NCI-H1105 treated with DMSO at 0.1 percent for 48 hours (cell line): ENCODE data around the gene SGMS1.
"Not testable (repeated sequence)": the region's sequence is repeated elsewhere in the genome, so short reads cannot be mapped to it uniquely, and the experiment has no call there.

ENCODE experiments used
- DNase-seq: peaks from one replicate; lab custom pipeline; 2025; lab: John Stamatoyannopoulos, UW

SGMS1 gene

DNA sequence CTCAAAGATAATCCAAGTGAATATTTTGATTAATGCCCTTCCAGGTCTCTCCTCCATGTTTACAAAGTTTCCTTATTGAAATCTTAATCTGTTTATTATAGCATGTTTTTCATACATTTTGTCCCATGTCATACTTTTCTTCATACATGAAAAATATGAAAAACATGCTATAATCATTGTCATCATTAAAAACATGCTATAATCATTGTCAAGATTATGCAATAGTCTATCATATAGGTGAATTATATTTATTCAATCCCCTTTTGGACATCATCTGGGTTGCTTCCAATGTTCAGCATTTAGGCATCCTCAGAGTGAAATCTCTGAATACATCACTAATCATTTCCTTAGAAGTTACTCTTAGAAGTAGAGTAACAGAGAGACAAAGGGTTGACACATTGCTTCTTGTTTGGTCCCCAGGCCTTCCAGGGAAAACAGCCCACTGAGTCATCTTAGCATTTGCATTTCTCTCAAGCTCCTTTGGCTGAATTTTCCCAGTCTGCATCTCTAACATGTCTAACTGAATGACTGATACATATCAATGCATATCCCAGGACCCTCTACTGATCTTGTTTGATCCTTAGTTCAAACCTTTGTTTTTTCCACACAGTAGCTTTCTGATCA is 87.0 kb downstream of the SGMS1 start:
- no peak for DNase-seq

- DNase-seq, result not testable (repeated sequence)
These were observed 88.9 kb downstream of the SGMS1 start for GRCh38 chr10:50534748-50535376.

DNA sequence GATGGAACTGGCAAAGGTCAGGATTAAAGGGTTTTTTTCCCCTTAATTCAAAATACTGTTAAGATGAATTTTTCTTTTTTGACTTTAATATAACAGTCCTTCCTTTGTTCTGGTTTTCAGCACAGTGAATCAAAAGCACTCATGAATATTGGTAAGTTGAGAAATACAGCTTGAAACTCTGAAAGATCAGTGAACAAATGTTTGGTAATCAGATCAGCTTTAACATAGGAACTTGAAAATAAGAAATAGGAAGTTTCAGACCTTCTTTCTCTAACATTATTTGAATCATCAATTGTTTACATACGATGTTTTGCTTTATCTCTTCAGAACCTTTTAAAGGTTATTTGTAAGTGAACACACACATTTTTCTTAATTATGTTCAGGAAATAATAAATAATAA is 90.5 kb downstream of the SGMS1 start:
- no peak for DNase-seq

DNA sequence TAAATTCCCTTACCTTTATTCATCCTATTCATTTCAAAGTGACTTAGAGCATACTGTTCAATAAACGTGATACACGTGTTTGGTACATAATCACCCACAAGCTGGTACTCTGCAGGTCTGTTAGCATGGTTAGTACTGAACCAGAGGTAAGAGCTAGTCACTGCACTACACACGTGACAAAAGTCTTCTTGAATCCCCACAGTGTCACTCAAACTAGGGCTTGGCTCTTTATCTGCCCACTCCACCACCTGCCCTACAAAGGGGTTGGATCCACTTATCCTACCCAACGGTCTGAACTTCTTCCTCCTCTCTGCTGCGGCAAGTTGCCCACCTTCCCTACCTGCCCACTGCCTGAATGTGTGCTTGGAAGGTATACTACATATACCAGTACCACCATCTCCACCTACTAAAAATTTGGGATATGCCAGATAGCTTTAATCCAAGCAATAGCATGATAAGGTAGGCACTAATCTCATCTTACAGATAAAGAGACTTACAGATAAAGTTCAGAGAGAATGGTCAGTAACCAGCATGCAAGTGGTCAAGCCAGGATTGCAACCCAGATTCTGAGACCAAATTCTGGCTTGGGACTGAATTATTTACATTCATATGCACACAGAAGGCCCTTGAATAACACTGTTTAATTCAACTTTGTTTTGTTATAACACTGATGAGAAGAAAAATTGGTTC is 92.2 kb downstream of the SGMS1 start:
- DNase-seq, result no peak

DNA sequence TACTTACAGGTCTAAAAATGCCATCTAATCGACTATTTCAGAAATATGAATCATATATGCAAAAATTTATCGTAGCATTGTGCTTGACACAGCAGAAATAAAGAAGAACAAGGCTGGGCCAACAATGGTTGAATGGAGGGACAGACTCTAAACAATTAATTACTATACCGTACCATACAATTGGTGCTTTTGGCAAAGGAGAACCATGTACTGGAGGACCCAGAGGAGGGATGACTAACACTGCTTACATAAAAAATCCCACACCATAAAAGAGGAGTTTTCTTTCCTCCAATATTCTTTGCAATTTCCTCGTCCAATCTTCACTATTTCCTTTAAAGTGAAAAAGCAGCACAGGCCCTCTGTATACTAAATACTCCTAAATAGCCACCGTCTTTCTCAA is 94.1 kb downstream of the SGMS1 start:
- DNase-seq, result no peak

- DNase-seq, result no peak
These were observed 95.5 kb downstream of the SGMS1 start for GRCh38 chr10:50528206-50528605.

DNA sequence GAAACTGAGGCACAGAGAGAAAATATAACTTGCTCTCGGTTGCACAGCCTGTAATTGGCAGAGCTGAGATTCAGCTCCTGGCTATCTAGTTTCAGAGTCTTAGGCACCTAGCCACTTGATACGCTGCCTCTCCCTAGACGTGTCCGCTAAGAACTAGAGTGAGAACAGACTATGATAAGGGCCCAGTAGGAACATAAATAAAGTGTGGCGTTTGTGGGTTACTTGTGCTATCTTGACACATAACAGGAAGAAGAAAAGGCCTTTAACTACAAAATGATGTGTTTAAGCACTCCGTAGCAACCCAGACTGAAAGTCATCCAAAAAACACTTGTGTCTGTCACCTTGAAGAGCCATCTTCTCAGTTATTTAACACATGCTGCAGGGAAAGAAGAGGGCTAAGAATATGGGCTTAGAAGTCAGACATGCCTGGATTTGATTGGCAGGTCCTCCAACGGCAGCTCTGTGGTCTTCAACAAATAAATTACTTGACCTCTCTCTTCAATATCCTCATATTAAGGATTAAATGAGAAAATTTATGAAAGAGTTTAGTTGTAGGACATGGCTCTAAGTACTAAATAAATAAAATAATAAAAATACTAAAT is 96.2 kb downstream of the SGMS1 start:
- DNase-seq, result no peak

DNA sequence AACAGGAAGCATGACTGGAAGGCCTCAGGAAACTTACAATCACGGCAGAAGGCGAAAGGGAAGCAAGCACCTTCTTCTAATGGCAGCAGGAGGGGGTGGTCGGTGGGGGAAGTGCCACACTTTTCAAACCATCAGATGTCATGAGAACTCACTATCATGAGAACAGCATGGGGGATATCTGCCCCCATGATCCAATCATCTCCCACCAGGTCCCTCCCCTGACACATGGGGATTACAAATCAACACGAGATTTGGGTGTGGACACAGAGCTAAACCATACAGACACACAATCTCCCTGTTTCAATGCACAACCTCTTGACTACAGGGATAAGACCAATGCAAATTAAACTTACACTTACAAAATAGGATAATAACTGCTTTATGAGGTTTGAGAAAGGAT is 97.6 kb downstream of the SGMS1 start:
- DNase-seq, result no peak

DNA sequence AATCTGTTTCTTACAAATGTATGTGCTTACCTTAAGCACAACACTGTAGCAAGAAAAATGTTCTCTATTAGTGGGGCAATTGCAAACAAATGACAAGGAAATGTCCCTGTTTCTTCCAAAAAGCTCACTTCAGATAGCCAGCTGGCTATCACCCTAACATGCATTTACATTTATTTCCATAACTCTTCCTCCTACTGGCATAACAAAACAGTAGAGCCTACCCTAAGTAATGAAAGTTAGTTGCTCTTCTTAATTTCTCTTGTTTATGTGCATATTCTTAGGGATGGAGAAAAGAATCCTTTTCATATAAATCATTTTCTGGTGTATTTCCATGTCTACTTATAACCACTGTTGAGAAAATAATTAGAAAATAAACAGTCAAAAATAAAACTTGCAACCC is 100.4 kb downstream of the SGMS1 start:
- no peak for DNase-seq

- DNase-seq, result no peak
These were observed 100.8 kb downstream of the SGMS1 start for GRCh38 chr10:50522908-50523307.

DNA sequence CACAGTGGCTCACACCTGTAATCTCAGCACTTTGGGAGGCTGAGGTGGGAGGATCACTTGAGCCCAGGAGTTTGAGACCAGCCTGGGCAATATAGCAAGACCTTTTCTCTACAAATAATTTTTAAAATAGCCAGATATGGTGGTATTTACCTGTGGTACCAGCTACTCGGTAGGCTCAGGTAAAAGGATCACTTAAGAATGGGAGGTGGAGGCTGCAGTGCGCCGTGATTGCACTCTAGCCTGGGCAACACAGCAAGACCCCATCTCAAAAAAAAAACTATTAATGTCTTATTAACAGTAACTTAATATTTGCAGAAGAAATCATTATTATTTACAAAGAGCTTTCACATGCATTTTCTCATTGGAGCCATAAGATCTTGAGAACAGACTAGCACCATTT is 103.6 kb downstream of the SGMS1 start:
- DNase-seq, result no peak

GRCh38 chr10:50517626-50518025 is 106.1 kb downstream of the SGMS1 start:
- no peak for DNase-seq

DNA sequence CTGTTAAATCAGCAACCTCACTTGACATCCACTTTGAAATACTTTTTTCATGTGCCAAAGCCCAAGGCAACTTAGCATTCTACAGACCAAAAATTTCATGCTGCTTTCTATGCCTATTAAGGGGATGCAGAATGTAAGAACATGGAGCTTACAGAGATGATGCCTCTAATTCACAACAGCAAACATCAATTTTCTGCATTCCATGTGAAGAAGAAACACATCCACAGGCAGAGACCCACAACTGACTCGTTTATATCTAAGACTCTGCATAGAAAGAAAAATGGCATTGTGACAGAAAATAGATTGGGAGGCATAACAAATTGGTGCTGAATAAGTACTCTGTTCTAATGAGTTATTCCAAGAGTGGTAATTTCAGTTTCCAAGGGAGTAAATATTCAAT is 107.6 kb downstream of the SGMS1 start:
- DNase-seq, result no peak

GRCh38 chr10:50515420-50515819 is 108.3 kb downstream of the SGMS1 start:
- no peak for DNase-seq

DNA sequence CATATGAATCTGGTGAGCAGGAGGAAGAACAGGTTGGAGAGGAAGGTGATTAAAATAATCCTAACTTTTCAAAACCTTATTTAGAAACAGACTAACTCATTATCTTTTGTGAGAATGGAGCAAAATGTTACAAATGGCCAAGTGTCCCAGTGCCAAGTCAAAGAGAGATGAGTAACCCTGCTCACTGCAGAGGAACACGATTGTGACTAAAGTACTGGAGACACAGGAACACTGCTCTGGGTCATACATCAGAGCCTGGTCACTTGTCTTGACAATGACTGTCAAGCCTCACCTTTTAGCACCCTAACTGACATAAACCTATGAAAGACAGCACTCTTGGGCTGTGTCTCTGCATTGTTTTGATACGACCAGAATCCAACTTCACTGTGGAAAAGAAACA is 108.8 kb downstream of the SGMS1 start:
- no peak for DNase-seq

DNA sequence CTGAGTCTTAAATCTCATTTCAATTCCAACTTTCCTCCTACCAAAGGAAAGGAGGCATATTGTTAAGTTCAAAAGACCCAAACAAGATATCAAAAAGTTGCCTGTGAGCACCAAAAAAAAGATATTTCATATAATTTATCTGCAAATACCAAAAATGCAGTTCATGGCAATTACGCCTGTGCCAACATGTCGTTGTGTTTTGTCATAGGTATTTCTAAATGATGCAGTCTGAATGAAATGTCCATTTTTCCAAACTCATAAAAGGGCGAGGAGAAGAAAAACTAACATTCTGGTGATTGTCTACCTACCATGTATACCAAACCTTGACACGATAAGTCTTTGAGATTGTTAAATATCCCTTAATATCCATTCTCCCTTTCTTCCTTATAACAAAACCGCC is 109.8 kb downstream of the SGMS1 start:
- DNase-seq, result no peak

GRCh38 chr10:50512743-50513416 is 110.9 kb downstream of the SGMS1 start:
- DNase-seq, result no peak

DNA sequence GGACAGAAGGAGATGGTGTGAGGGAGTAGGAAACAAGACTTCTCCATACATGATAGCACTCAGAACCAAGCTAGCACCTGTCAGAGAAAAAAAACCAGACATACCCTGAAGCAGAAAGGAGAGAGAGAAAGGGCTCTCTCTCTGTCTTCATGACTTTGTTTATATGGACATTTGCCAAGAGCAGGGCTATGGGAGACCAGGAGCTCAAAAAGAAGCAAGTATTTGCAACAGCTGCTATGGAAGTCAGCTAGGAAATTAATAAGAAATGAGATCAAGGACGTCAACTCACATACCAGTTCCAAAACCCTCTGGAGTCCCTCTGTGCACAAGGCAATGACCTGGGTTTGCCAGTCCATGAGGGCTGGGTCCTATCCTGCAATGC is 111.6 kb downstream of the SGMS1 start:
- DNase-seq, result no peak

GRCh38 chr10:50511492-50512213 is 112.1 kb downstream of the SGMS1 start:
- no peak for DNase-seq

- no peak for DNase-seq
These were observed 113.0 kb downstream of the SGMS1 start for GRCh38 chr10:50510517-50511473.
